HUES48 (cell line): ENCODE measurements around the gene BASP1.

ENCODE experiments used
- H3K27ac ChIP-seq: one replicate; pipeline ENCODE4 v1.7.0; 2013; ENCODE audit warnings: low read depth, low read length, inconsistent platforms
- H3K27me3 ChIP-seq: 2 replicates; pipeline ENCODE4 v1.6.1; 2013; ENCODE audit warnings: mild to moderate bottlenecking, low read length; ENCODE audit not compliant: control insufficient read depth, insufficient read depth
- H3K36me3 ChIP-seq: 2 replicates; pipeline ENCODE4 v1.6.1; 2013; ENCODE audit warnings: low read length; ENCODE audit not compliant: control insufficient read depth, insufficient read depth
- H3K4me1 ChIP-seq: 2 replicates; pipeline ENCODE4 v1.6.1; 2013; ENCODE audit warnings: mild to moderate bottlenecking, low read length; ENCODE audit not compliant: control insufficient read depth, insufficient read depth
- H3K4me3 ChIP-seq: 2 replicates; pipeline ENCODE4 v1.5.1; 2013; ENCODE audit warnings: mild to moderate bottlenecking, low read depth, low read length
- H3K9ac ChIP-seq: 2 replicates; pipeline ENCODE4 v1.6.1; 2013; ENCODE audit warnings: mild to moderate bottlenecking, low read depth, low read length, moderate library complexity
- H3K9me3 ChIP-seq: 2 replicates; pipeline ENCODE4 v1.6.1; 2013; ENCODE audit warnings: low read length; ENCODE audit not compliant: control insufficient read depth, insufficient read depth

Gene BASP1

GRCh38 chr5:17276445-17276844 lies 59.0 kb downstream of the BASP1 start:
- H3K27me3 ChIP-seq: no peaks in the 10 kb centered on the region
- no peaks in the 10 kb centered on the region for H3K9me3 ChIP-seq
- peaks cover 30% of the 10 kb centered on the region for H3K36me3 ChIP-seq
- no peak overlapping the region for H3K27ac ChIP-seq
- no peak overlapping the region for H3K9ac ChIP-seq
- H3K4me3 ChIP-seq: no peak overlapping the region
- 0 out of 2 replicates have a peak, but pooled peaks cover 7% of the 10 kb centered on the region for H3K4me1 ChIP-seq

GRCh38 chr5:17277907-17278306 lies 60.5 kb downstream of the BASP1 start:
- H3K9me3 ChIP-seq: no peaks in the 10 kb centered on the region
- no peaks in the 10 kb centered on the region for H3K27me3 ChIP-seq
- no peak overlapping the region for H3K4me3 ChIP-seq
- no peak overlapping the region for H3K9ac ChIP-seq
- H3K36me3 ChIP-seq: peaks cover 30% of the 10 kb centered on the region
- H3K27ac ChIP-seq: no peak overlapping the region
- H3K4me1 ChIP-seq: peaks cover 14% of the 10 kb centered on the region

GRCh38 chr5:17278931-17279330 lies 61.5 kb downstream of the BASP1 start:
- Histone ChIP-seq H3K27me3 (no peaks in the 10 kb centered on the region), H3K9me3 (no peaks in the 10 kb centered on the region), H3K36me3 (peaks cover 30% of the 10 kb centered on the region), H3K4me3 (no peak overlapping the region), H3K4me1 (peaks cover 14% of the 10 kb centered on the region), H3K9ac (no peak overlapping the region), H3K27ac (no peak overlapping the region)

- H3K27me3 ChIP-seq: no peaks in the 10 kb centered on the region
- H3K36me3 ChIP-seq: peaks cover 24% of the 10 kb centered on the region
- H3K4me1 ChIP-seq: peaks cover 14% of the 10 kb centered on the region
- H3K27ac ChIP-seq: no peak overlapping the region
- no peak overlapping the region for H3K9ac ChIP-seq
- no peaks in the 10 kb centered on the region for H3K9me3 ChIP-seq
- no peak overlapping the region for H3K4me3 ChIP-seq
Observed at GRCh38 chr5:17279487-17279886, 62.1 kb downstream of the BASP1 start.

- peak overlapping the region; percentile 67 for H3K27ac ChIP-seq
Observed at GRCh38 chr5:17282283-17283120, 65.1 kb downstream of the BASP1 start.

GRCh38 chr5:17283121-17283415 lies 65.6 kb downstream of the BASP1 start:
- Histone ChIP-seq H3K9ac (no peak overlapping the region), H3K9me3 (no peaks in the 10 kb centered on the region), H3K27ac (no peak overlapping the region), H3K36me3 (no peaks in the 10 kb centered on the region), H3K4me3 (no peak overlapping the region), H3K27me3 (no peaks in the 10 kb centered on the region), H3K4me1 (peaks cover 14% of the 10 kb centered on the region)

More at GRCh38 chr5:17282283-17283120, 65.1 kb downstream of the BASP1 start:
- H3K27me3 ChIP-seq: no peaks in the 10 kb centered on the region
- H3K9me3 ChIP-seq: no peaks in the 10 kb centered on the region
- H3K36me3 ChIP-seq: peaks cover 1% of the 10 kb centered on the region; the same call in 1 of the 2 replicates
- no peak overlapping the region for H3K9ac ChIP-seq
- no peak overlapping the region for H3K4me3 ChIP-seq
- H3K4me1 ChIP-seq: peaks cover 14% of the 10 kb centered on the region

GRCh38 chr5:17287501-17288155 lies 70.2 kb downstream of the BASP1 start:
- H3K9me3 ChIP-seq: no peaks in the 10 kb centered on the region; the same call in 1 of the 2 replicates
- no peaks in the 10 kb centered on the region for H3K36me3 ChIP-seq
- H3K27me3 ChIP-seq: no peaks in the 10 kb centered on the region
- H3K9ac ChIP-seq: no peak overlapping the region
- no peak overlapping the region for H3K27ac ChIP-seq
- H3K4me1 ChIP-seq: peaks cover 2% of the 10 kb centered on the region; the same call in 1 of the 2 replicates
- no peak overlapping the region for H3K4me3 ChIP-seq

GRCh38 chr5:17288570-17288969 lies 71.1 kb downstream of the BASP1 start:
- Histone ChIP-seq H3K36me3 (no peaks in the 10 kb centered on the region), H3K4me3 (no peak overlapping the region), H3K27me3 (no peaks in the 10 kb centered on the region), H3K4me1 (no peaks in the 10 kb centered on the region), H3K9ac (no peak overlapping the region), H3K9me3 (no peaks in the 10 kb centered on the region; the same call in 1 of the 2 replicates), H3K27ac (no peak overlapping the region)

- Histone ChIP-seq H3K4me1 (no peaks in the 10 kb centered on the region), H3K9ac (no peak overlapping the region), H3K9me3 (no peaks in the 10 kb centered on the region; the same call in 1 of the 2 replicates), H3K36me3 (no peaks in the 10 kb centered on the region), H3K4me3 (no peak overlapping the region), H3K27me3 (no peaks in the 10 kb centered on the region), H3K27ac (no peak overlapping the region)
Observed at GRCh38 chr5:17289681-17290539, 72.5 kb downstream of the BASP1 start.

- H3K9ac ChIP-seq: no peak overlapping the region
- no peak overlapping the region for H3K4me3 ChIP-seq
- no peaks in the 10 kb centered on the region for H3K4me1 ChIP-seq
- H3K27me3 ChIP-seq: no peaks in the 10 kb centered on the region
- H3K36me3 ChIP-seq: no peaks in the 10 kb centered on the region
- no peaks in the 10 kb centered on the region; the same call in 1 of the 2 replicates for H3K9me3 ChIP-seq
- H3K27ac ChIP-seq: no peak overlapping the region
Observed at GRCh38 chr5:17290540-17290974, 73.1 kb downstream of the BASP1 start.
